HEK293 (cell line): Measurements from ENCODE around the gene SNCB.

ENCODE experiments used
- MYNN ChIP-seq: fragments of 450-650 bp; formaldehyde crosslinking; IDR thresholded peaks from 2 replicates; pipeline ENCODE4 v1.5.1; 2016; ENCODE audit warnings: missing biosample characterization, missing genetic modification characterization, borderline replicate concordance
- YY1 ChIP-seq: fragments of 450-650 bp; formaldehyde crosslinking; IDR thresholded peaks from 2 replicates; pipeline ENCODE4 v1.5.1; 2018; ENCODE audit warnings: missing biosample characterization, missing genetic modification characterization
- ZBTB21 ChIP-seq: fragments of 450-650 bp; formaldehyde crosslinking; IDR thresholded peaks from 2 replicates; pipeline ENCODE4 v1.5.1; 2017; ENCODE audit warnings: missing biosample characterization, missing genetic modification characterization
- TF ChIP-seq, protein P1 (sequence below): fragments of 450-650 bp; formaldehyde crosslinking; IDR thresholded peaks from 2 replicates; pipeline ENCODE4 v1.5.1; 2016; ENCODE audit warnings: missing biosample characterization, missing genetic modification characterization, low read depth
- TF ChIP-seq, protein P2 (sequence below): fragments of 450-650 bp; formaldehyde crosslinking; IDR thresholded peaks from 2 replicates; pipeline ENCODE4 v1.5.1; 2016; ENCODE audit warnings: missing biosample characterization, missing genetic modification characterization

DNA sequence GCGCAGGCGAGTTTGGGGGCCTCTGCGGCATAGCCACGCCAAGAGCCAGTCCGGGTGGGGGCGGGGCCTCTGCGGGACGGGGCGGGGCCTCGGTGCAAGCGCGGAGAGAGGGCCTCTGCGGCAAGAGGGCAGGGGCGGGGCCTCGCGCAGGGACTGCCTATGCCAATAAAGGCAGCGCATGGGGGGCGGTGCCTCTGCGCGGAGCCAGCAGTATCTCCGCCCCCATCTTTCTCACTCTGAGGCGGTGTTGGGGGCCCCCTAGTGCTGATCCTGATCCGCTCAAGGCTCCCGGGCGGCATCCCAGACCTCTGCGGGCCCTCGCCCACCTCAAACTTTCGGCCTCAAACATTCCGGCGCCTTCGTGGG is 11.1 kb downstream of the SNCB start:
- TF ChIP-seq YY1 (tag by site-specific recombination): no peak
- TF ChIP-seq, protein P1, sequence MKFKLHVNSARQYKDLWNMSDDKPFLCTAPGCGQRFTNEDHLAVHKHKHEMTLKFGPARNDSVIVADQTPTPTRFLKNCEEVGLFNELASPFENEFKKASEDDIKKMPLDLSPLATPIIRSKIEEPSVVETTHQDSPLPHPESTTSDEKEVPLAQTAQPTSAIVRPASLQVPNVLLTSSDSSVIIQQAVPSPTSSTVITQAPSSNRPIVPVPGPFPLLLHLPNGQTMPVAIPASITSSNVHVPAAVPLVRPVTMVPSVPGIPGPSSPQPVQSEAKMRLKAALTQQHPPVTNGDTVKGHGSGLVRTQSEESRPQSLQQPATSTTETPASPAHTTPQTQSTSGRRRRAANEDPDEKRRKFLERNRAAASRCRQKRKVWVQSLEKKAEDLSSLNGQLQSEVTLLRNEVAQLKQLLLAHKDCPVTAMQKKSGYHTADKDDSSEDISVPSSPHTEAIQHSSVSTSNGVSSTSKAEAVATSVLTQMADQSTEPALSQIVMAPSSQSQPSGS (tag by site-specific recombination): no peak
- TF ChIP-seq, protein P2, sequence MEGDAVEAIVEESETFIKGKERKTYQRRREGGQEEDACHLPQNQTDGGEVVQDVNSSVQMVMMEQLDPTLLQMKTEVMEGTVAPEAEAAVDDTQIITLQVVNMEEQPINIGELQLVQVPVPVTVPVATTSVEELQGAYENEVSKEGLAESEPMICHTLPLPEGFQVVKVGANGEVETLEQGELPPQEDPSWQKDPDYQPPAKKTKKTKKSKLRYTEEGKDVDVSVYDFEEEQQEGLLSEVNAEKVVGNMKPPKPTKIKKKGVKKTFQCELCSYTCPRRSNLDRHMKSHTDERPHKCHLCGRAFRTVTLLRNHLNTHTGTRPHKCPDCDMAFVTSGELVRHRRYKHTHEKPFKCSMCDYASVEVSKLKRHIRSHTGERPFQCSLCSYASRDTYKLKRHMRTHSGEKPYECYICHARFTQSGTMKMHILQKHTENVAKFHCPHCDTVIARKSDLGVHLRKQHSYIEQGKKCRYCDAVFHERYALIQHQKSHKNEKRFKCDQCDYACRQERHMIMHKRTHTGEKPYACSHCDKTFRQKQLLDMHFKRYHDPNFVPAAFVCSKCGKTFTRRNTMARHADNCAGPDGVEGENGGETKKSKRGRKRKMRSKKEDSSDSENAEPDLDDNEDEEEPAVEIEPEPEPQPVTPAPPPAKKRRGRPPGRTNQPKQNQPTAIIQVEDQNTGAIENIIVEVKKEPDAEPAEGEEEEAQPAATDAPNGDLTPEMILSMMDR (tag by site-specific recombination): no peak
- TF ChIP-seq ZBTB21 (tag by site-specific recombination): no peak
- TF ChIP-seq MYNN (tag by site-specific recombination): no peak
